ENCODE results near the gene SIL1.

DNA sequence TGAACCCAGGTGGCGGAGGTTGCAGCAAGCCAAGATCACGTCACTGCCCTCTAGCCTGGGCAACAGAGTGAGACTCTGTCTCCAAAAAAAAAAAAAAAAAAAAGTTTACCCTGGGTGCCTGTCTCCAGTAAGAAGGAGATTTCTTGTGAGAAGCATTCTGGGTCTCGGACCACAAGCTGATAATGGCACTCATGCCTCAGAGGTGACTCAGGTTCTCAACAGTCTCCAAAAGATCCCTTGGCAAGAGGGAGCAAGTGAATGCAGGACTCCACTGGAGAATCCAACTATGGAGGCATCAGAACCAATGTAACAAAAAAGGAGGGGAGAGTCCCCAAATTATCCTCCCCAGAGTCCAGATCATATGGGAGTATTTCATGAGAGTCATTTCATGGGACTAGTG lies 217.0 kb downstream of the SIL1 start:
- TF ChIP-seq, protein P1, sequence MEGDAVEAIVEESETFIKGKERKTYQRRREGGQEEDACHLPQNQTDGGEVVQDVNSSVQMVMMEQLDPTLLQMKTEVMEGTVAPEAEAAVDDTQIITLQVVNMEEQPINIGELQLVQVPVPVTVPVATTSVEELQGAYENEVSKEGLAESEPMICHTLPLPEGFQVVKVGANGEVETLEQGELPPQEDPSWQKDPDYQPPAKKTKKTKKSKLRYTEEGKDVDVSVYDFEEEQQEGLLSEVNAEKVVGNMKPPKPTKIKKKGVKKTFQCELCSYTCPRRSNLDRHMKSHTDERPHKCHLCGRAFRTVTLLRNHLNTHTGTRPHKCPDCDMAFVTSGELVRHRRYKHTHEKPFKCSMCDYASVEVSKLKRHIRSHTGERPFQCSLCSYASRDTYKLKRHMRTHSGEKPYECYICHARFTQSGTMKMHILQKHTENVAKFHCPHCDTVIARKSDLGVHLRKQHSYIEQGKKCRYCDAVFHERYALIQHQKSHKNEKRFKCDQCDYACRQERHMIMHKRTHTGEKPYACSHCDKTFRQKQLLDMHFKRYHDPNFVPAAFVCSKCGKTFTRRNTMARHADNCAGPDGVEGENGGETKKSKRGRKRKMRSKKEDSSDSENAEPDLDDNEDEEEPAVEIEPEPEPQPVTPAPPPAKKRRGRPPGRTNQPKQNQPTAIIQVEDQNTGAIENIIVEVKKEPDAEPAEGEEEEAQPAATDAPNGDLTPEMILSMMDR (CRISPR knock-in tag; IDR thresholded peaks at IDR 0.05): no peak
- TF ChIP-seq ZFP90 (CRISPR knock-in tag; IDR thresholded peaks at IDR 0.05; ENCODE audit: borderline replicate concordance): no peak
- TF ChIP-seq, protein P2, sequence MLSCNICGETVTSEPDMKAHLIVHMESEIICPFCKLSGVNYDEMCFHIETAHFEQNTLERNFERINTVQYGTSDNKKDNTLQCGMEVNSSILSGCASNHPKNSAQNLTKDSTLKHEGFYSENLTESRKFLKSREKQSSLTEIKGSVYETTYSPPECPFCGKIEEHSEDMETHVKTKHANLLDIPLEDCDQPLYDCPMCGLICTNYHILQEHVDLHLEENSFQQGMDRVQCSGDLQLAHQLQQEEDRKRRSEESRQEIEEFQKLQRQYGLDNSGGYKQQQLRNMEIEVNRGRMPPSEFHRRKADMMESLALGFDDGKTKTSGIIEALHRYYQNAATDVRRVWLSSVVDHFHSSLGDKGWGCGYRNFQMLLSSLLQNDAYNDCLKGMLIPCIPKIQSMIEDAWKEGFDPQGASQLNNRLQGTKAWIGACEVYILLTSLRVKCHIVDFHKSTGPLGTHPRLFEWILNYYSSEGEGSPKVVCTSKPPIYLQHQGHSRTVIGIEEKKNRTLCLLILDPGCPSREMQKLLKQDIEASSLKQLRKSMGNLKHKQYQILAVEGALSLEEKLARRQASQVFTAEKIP (CRISPR knock-in tag; IDR thresholded peaks at IDR 0.05; ENCODE audit: borderline replicate concordance): no peak
